ENCODE measurements around the gene CYSLTR2.

DNA sequence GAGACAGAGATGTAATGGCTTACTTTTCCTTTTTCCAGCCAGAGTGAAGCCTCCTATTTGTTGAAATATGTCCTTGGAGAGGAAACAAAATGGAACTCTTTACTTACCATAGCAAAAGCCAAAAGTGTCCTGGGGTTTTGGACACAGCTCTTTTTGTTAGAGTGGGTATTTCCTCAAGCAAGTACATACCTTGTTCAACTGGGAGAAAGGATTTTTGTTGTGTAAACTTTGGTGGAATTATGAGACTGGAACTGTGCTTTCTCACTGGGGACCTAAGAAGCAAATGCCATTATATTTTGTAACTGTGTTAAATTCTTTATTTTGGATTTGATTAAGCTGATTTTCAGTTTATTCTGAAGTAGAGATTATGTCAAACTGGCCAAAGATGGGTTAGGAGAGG lies 58.4 kb downstream of the CYSLTR2 start:
- TF ChIP-seq, protein P1, sequence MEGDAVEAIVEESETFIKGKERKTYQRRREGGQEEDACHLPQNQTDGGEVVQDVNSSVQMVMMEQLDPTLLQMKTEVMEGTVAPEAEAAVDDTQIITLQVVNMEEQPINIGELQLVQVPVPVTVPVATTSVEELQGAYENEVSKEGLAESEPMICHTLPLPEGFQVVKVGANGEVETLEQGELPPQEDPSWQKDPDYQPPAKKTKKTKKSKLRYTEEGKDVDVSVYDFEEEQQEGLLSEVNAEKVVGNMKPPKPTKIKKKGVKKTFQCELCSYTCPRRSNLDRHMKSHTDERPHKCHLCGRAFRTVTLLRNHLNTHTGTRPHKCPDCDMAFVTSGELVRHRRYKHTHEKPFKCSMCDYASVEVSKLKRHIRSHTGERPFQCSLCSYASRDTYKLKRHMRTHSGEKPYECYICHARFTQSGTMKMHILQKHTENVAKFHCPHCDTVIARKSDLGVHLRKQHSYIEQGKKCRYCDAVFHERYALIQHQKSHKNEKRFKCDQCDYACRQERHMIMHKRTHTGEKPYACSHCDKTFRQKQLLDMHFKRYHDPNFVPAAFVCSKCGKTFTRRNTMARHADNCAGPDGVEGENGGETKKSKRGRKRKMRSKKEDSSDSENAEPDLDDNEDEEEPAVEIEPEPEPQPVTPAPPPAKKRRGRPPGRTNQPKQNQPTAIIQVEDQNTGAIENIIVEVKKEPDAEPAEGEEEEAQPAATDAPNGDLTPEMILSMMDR (IDR thresholded peaks at IDR 0.05; ENCODE audit: low read length): no peak
- no peak for TF ChIP-seq EZH2 (IDR thresholded peaks at IDR 0.05; ENCODE audit: borderline replicate concordance, low read length)
